Stimulated activated CD8-positive, alpha-beta memory T cell treated with anti-CD3 and anti-CD28 coated beads, Interleukin-15, amount 100 ng/mL, for 4 hours (primary cell): ENCODE measurements around the gene BAD.
"Not testable (repeated sequence)": the region's sequence is repeated elsewhere in the genome, so short reads cannot be mapped to it uniquely, and the experiment has no call there.

ENCODE experiments used
- DNase-seq, 2 donors: peaks; one replicate each; pipeline ENCODE4 v3.0.0-alpha.2; 2020; ENCODE audit warnings: low read depth in 2 of 2

BAD gene

GRCh38 chr11:64314805-64315561, 30.5 kb upstream of the BAD start:
- DNase-seq = no peak

DNA sequence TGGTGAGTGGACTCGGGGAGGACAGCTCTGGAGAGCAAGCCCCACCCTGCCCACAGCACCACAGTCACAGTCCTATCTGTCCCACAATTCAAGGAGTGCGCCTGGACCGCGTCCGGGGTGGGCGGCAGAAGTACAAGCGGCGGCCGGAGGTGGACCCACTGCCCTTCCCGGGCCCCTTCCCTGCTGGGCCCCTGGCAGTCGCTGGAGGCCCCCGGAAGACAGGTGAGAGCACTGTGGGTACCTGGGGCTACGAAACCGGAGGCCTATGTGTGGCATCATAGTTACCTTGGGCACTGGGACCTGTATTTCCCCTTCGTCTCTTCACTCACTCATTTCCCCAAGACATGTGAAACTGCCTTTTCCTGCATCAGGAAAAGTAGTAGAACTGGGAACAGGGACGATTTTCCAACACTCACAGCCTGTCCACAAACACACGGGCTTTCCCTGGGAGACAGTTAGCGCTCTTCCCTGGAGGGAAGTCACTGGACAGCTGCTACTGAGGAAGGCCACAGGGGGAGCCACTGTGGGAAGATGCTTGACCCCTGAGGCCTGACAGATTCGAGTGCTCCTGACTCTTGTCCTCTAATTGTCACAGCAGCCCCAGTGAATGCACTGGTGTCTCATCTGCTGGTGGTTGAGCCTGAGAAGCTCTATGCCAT, 29.8 kb upstream of the BAD start:
- DNase-seq = no peak

GRCh38 chr11:64313491-64314145, 29.2 kb upstream of the BAD start:
- no peak for DNase-seq

GRCh38 chr11:64312947-64313346, 28.5 kb upstream of the BAD start:
- DNase-seq = no peak

GRCh38 chr11:64307795-64308194, 23.3 kb upstream of the BAD start:
- not testable (repeated sequence) for DNase-seq

DNA sequence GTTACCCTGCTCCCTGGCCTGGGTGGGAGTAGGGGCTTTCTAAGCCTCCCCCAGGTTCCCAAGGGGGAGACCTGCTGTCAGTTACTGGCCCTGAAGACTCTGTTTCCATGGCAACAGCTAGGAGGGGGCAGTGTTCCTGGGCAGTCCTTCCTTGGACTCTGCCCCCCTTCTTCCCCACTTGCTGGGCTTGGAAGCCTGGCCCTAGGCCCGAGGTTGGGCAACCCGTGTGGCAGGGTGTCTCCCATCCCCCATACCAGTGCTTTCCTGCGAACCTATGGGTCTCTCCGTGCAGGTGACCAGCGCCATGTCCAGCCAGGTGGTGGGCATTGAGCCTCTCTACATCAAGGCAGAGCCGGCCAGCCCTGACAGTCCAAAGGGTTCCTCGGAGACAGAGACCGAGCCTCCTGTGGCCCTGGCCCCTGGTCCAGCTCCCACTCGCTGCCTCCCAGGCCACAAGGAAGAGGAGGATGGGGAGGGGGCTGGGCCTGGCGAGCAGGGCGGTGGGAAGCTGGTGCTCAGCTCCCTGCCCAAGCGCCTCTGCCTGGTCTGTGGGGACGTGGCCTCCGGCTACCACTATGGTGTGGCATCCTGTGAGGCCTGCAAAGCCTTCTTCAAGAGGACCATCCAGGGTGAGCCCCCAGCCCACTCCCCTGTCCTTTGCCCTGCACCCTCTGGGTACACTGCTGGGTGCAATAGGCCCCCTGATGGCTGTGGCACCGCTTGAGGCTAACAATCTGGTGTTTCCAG, 22.6 kb upstream of the BAD start:
- DNase-seq = no peak

GRCh38 chr11:64306563-64306875, 22.1 kb upstream of the BAD start:
- DNase-seq = no peak

DNA sequence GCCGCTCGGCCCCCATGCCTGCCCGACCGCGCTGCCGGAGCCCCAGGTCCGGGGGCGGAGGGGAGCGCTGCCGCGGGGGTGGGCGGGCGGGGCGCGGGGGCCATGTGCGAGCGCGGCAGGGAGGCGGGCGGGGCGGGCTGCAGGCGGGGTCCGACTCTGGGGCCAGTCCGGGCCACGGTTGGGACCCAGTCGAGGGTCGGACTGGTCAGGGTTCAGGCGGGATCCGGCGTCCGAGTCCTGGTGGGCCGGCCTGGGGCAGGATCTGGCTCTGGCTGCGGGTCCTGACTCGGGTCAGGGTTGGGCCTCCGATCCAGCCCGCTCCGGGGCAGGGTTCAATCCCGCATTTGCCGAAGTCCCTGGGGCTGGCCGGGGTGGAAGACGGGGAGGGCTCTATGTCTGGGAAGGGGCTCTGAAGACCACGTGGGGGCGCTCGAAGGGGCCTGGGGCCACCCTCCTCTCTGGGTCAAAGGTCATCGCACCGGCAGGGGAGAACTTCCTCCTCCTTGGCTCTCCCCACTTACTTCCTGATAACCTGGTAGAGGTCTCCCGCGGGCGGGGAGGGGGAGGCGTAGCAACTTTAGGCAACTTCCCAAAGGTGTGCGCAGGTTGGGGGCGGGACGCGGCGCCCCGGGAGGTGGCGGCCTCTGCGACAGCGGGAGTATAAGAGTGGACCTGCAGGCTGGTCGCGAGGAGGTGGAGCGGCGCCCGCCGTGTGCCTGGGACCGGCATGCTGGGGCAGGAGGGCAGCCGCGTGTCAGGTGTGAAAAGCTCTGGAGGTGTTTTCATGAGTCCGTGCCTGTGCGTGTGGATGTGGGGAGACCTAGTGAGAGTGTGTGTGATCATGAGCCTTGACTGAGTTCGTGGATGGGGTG, 21.5 kb upstream of the BAD start:
- DNase-seq = peak; percentile 56 to 61

- DNase-seq = peak; percentile 98 to 99
Measured at GRCh38 chr11:64305075-64305690, 20.7 kb upstream of the BAD start, which contains the start of gene ESRRA. TSS of gene ESRRA (plus strand) at chr11:64305524. CDS start at chr11:64307180, 1,656 bp downstream.

GRCh38 chr11:64304316-64305072, 20.0 kb upstream of the BAD start:
- peak; percentile 74 to 81 for DNase-seq

DNA sequence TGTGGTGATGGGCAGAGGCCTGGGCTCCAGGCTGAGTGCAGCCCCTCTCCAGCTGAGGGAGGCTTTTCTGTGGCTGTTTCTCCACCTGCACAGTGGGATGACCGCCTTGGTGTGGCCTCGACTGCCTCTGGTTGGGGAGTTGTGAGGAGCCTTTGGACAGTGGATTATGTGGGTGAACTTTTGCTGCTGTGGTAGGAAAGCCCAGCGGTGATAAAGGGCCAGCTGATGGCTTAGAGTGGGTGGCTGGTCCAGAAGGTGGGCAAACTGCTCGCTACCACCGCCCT, 19.5 kb upstream of the BAD start:
- no peak for DNase-seq

DNA sequence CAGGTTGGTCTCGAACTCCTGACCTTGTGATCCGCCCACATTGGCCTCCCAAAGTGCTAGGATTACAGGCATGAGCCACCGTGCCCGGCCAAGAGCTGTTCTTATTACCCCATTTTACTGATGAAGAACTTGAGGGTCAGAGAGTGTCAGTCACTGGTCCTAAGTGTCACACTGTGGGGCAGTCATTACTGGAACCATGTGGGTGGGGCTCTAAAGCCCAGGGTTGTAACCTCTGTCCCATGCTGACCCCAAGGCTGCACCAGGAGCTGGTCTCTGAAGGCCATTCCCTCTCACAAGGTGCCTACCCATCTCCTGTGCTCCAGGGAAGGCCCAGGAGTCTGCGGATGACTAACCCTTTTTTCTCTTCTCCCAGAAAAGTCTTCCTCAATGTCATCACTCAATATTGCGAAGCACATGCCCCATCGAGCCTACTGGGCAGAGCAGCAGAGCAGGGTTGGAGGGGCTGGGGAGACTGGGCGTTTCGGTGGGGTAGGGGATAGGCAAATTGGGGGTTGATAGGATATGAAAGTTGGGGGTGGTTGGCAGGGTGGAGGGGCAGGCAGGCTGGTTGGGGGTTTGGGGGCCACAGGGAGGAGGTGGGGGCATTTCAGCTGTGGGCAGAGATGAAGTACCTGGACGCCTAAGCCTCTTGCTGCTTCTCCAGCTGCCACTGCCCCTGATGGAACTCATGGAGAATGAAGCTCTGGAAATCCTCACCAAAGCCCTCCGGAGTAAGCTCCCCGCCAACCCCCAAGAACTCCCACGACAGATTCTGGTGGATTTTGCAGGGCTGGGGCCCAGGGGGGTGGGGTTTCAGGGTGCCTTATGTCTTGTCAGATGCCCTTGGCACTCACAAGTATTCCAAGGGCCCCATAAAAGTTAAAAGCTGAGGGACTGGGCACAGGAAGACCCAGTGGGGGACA, 18.9 kb upstream of the BAD start:
- DNase-seq = no peak

GRCh38 chr11:64299847-64300648, 15.6 kb upstream of the BAD start, which contains the start of gene CATSPERZ:
TSS of gene CATSPERZ (plus strand) at chr11:64300358. CDS start at chr11:64300411, 53 bp downstream.
- no peak for DNase-seq

DNA sequence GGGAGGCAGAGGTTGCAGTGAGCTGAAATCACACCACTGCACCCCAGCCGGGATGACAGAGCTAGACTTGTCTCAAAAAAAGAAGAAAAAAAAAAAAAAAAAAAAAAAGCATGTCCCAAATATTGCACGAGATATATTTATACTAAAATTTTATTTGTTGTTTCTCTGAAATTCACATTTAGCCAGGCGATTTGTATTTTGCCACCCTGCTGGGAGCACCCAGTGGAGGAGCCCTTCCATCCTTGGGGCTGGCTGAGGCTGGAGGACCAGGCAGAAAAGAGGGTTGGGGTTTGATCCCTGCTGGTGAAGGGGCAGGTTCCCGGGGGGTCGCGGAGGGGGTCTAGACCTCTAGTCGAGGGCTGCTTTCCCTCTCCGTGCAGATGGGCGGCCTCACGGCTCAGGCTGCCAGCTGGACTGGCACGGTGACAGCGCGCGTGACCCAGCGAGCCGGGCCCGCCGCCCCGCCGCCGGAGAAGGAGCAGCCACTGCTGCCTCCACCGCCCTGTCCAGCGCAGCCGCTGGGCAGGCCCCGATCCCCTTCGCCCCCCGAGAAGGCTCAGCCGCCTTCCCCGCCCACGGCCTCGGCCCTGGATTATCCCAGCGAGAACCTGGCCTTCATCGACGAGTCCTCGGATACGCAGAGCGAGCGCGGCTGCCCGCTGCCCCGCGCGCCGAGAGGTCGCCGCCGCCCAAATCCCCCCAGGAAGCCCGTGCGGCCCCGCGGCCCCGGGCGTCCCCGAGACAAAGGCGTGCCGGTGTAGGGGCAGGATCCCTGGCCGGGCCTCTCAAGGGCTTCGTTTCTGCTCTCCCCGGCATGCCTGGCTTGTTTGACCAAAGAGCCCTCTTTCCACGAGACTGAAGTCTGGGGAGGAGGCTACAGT, 14.7 kb upstream of the BAD start:
- no peak for DNase-seq

- DNase-seq = no peak
Measured at GRCh38 chr11:64297699-64298358, 13.4 kb upstream of the BAD start.

- no peak for DNase-seq
Measured at GRCh38 chr11:64296830-64297698, 12.6 kb upstream of the BAD start.
